Trophoblast cell (in vitro differentiated cells and primary cell): ENCODE data around the gene RPIA.
A peak's percentile ranks its signal among the peaks of the same experiment; 100 is the strongest.

Source experiments
- DNase-seq, 2 donors: peaks; one replicate each; pipeline ENCODE4 v3.0.0-alpha.2; 2016
- H2AFZ ChIP-seq: 2 replicates; pipeline ENCODE4 v1.6.1; 2013; ENCODE audit warnings: low read length, moderate library complexity, mild to moderate bottlenecking; ENCODE audit not compliant: insufficient read depth, poor library complexity
- H2AK5ac ChIP-seq: 2 replicates; pipeline ENCODE4 v1.6.1; 2013; ENCODE audit warnings: mild to moderate bottlenecking, low read length
- H2BK120ac ChIP-seq: 2 replicates; pipeline ENCODE4 v1.6.1; 2013; ENCODE audit warnings: low read length, mild to moderate bottlenecking, moderate library complexity; ENCODE audit not compliant: insufficient read depth, poor library complexity
- H2BK12ac ChIP-seq: 2 replicates; pipeline ENCODE4 v1.6.1; 2013; ENCODE audit warnings: mild to moderate bottlenecking, low read length, moderate library complexity
- H2BK5ac ChIP-seq: 2 replicates; pipeline ENCODE4 v1.6.1; 2013; ENCODE audit warnings: low read length, low read depth, moderate library complexity, mild to moderate bottlenecking; ENCODE audit not compliant: poor library complexity
- H3K14ac ChIP-seq: 2 replicates; pipeline ENCODE4 v1.6.1; 2013; ENCODE audit warnings: mild to moderate bottlenecking, low read length
- H3K18ac ChIP-seq: 2 replicates; pipeline ENCODE4 v1.6.1; 2013; ENCODE audit warnings: mild to moderate bottlenecking, low read length
- H3K23ac ChIP-seq: 2 replicates; pipeline ENCODE4 v1.6.1; 2013; ENCODE audit warnings: low read length
- H3K27ac ChIP-seq: 2 replicates; pipeline ENCODE4 v1.5.1; 2013; ENCODE audit warnings: low read depth, mild to moderate bottlenecking, inconsistent platforms, low read length, moderate library complexity
- H3K27me3 ChIP-seq: 2 replicates; pipeline ENCODE4 v1.6.1; 2013; ENCODE audit warnings: inconsistent platforms, mild to moderate bottlenecking, low read length, moderate library complexity; ENCODE audit not compliant: insufficient read depth
- H3K36me3 ChIP-seq, 2 experiments: 1 replicate in 1 of 2; 2 replicates in 1 of 2; pipeline ENCODE4 v1.6.1; 2013; ENCODE audit warnings: low read length in 2 of 2, mild to moderate bottlenecking in 2 of 2, moderate library complexity in 1 of 2; ENCODE audit not compliant: insufficient read depth in 2 of 2, control insufficient read depth in 1 of 2
- H3K4ac ChIP-seq: 2 replicates; pipeline ENCODE4 v1.6.1; 2013; ENCODE audit warnings: low read depth, mild to moderate bottlenecking, low read length, moderate library complexity
- H3K4me1 ChIP-seq, 2 experiments: 1 replicate in 1 of 2; 2 replicates in 1 of 2; pipeline ENCODE4 v1.6.1; 2013; ENCODE audit warnings: low read length in 2 of 2, mild to moderate bottlenecking in 2 of 2, moderate library complexity in 1 of 2; ENCODE audit not compliant: insufficient read depth in 2 of 2, control insufficient read depth in 1 of 2
- H3K4me2 ChIP-seq: 2 replicates; pipeline ENCODE4 v1.6.1; 2013; ENCODE audit warnings: inconsistent platforms, mild to moderate bottlenecking, low read length, moderate library complexity
- H3K4me3 ChIP-seq: 2 replicates; pipeline ENCODE4 v1.5.1; 2013; ENCODE audit warnings: mild to moderate bottlenecking, low read depth, low read length, inconsistent platforms
- H3K79me1 ChIP-seq: one replicate; pipeline ENCODE4 v1.6.1; 2013; ENCODE audit warnings: low read length
- H3K79me2 ChIP-seq: 2 replicates; pipeline ENCODE4 v1.6.1; 2013; ENCODE audit warnings: low read length, mild to moderate bottlenecking; ENCODE audit not compliant: control insufficient read depth, insufficient read depth, poor library complexity
- H3K9ac ChIP-seq: 2 replicates; pipeline ENCODE4 v1.6.1; 2013; ENCODE audit warnings: mild to moderate bottlenecking, low read length
- H3K9me3 ChIP-seq: 2 replicates; pipeline ENCODE4 v1.6.1; 2013; ENCODE audit warnings: low read depth, mild to moderate bottlenecking, control low read depth, inconsistent platforms, low read length; ENCODE audit not compliant: insufficient read depth
- H4K12ac ChIP-seq: 2 replicates; pipeline ENCODE4 v1.6.1; 2013; ENCODE audit warnings: low read depth, mild to moderate bottlenecking, low read length, moderate library complexity
- H4K8ac ChIP-seq: 2 replicates; pipeline ENCODE4 v1.6.1; 2013; ENCODE audit warnings: low read depth, mild to moderate bottlenecking, low read length, moderate library complexity
- H4K91ac ChIP-seq: one replicate; pipeline ENCODE4 v1.6.1; 2013; ENCODE audit warnings: low read depth, mild to moderate bottlenecking, low read length, moderate library complexity
- WGBS: extraction: QIAGEN DNeasy Blood & Tissue Kit; methylation state at CpG from one replicate; pipeline ENCODE4 v1.1.7; 2013; ENCODE audit warnings: missing lambda C conversion rate; ENCODE audit not compliant: insufficient read length, insufficient coverage; ENCODE audit errors: extremely low coverage; 5-methylcytosine and 5-hydroxymethylcytosine counted together

The RPIA gene

GRCh38 chr2:88720399-88720798, 28.9 kb downstream of the RPIA start:
- Histone ChIP-seq H4K8ac (no peak overlapping the region), H4K91ac (no peak overlapping the region), H2BK12ac (no peak overlapping the region), H2AFZ (no peak overlapping the region), H2BK120ac (no peak overlapping the region), H3K14ac (no peak overlapping the region), H3K27me3 (no peaks in the 10 kb centered on the region), H3K4me3 (no peak overlapping the region), H3K9ac (no peak overlapping the region), H3K4me2 (no peak overlapping the region), H4K12ac (no peak overlapping the region), H3K4ac (no peak overlapping the region), H3K23ac (no peak overlapping the region), H2AK5ac (no peak overlapping the region), H3K36me3 (no peaks in the 10 kb centered on the region), H2BK5ac (no peak overlapping the region), H3K9me3 (no peaks in the 10 kb centered on the region), H3K18ac (no peak overlapping the region), H3K79me1 (no peaks in the 10 kb centered on the region), H3K79me2 (no peaks in the 10 kb centered on the region), H3K4me1 (no peaks in the 10 kb centered on the region), H3K27ac (no peak overlapping the region)
- DNase-seq: no peak

GRCh38 chr2:88721268-88721667, 29.8 kb downstream of the RPIA start:
- H4K12ac ChIP-seq: no peak overlapping the region
- H2BK12ac ChIP-seq: no peak overlapping the region
- no peak overlapping the region for H3K4me3 ChIP-seq
- H2BK120ac ChIP-seq: no peak overlapping the region
- no peaks in the 10 kb centered on the region for H3K36me3 ChIP-seq
- H3K4me1 ChIP-seq: no peaks in the 10 kb centered on the region
- H3K79me1 ChIP-seq: no peaks in the 10 kb centered on the region
- no peak overlapping the region for H3K14ac ChIP-seq
- no peak overlapping the region for H2BK5ac ChIP-seq
- DNase-seq: no peak
- H3K18ac ChIP-seq: no peak overlapping the region
- H3K9me3 ChIP-seq: no peaks in the 10 kb centered on the region
- no peak overlapping the region for H2AK5ac ChIP-seq
- no CpG with 5 or more reads among the region's 2 CpGs for WGBS
- H3K9ac ChIP-seq: no peak overlapping the region
- H4K91ac ChIP-seq: no peak overlapping the region
- no peak overlapping the region for H4K8ac ChIP-seq
- no peak overlapping the region for H3K23ac ChIP-seq
- H3K79me2 ChIP-seq: no peaks in the 10 kb centered on the region
- H3K27ac ChIP-seq: no peak overlapping the region
- no peak overlapping the region for H3K4ac ChIP-seq
- H2AFZ ChIP-seq: no peak overlapping the region
- H3K27me3 ChIP-seq: no peaks in the 10 kb centered on the region
- H3K4me2 ChIP-seq: no peak overlapping the region

- no CpG with 5 or more reads among the region's 4 CpGs for WGBS
- H3K18ac ChIP-seq: no peak overlapping the region
- H2BK12ac ChIP-seq: no peak overlapping the region
- no peak overlapping the region for H4K91ac ChIP-seq
- no peaks in the 10 kb centered on the region for H3K9me3 ChIP-seq
- H3K9ac ChIP-seq: no peak overlapping the region
- no peak for DNase-seq
- no peak overlapping the region for H3K4ac ChIP-seq
- H3K27me3 ChIP-seq: no peaks in the 10 kb centered on the region
- no peak overlapping the region for H2AFZ ChIP-seq
- H4K8ac ChIP-seq: no peak overlapping the region
- H3K79me2 ChIP-seq: no peaks in the 10 kb centered on the region
- no peak overlapping the region for H4K12ac ChIP-seq
- no peak overlapping the region for H3K23ac ChIP-seq
- H2BK5ac ChIP-seq: no peak overlapping the region
- H2BK120ac ChIP-seq: no peak overlapping the region
- no peak overlapping the region for H2AK5ac ChIP-seq
- H3K4me2 ChIP-seq: no peak overlapping the region
- no peak overlapping the region for H3K14ac ChIP-seq
- no peak overlapping the region for H3K27ac ChIP-seq
- peaks cover 0 to 3% of the 10 kb centered on the region in 2 experiments for H3K4me1 ChIP-seq
- H3K36me3 ChIP-seq: peaks cover 0 to 1% of the 10 kb centered on the region in 2 experiments
- no peaks in the 10 kb centered on the region for H3K79me1 ChIP-seq
- no peak overlapping the region for H3K4me3 ChIP-seq
Observed at GRCh38 chr2:88724643-88725332, 33.3 kb downstream of the RPIA start.

DNA sequence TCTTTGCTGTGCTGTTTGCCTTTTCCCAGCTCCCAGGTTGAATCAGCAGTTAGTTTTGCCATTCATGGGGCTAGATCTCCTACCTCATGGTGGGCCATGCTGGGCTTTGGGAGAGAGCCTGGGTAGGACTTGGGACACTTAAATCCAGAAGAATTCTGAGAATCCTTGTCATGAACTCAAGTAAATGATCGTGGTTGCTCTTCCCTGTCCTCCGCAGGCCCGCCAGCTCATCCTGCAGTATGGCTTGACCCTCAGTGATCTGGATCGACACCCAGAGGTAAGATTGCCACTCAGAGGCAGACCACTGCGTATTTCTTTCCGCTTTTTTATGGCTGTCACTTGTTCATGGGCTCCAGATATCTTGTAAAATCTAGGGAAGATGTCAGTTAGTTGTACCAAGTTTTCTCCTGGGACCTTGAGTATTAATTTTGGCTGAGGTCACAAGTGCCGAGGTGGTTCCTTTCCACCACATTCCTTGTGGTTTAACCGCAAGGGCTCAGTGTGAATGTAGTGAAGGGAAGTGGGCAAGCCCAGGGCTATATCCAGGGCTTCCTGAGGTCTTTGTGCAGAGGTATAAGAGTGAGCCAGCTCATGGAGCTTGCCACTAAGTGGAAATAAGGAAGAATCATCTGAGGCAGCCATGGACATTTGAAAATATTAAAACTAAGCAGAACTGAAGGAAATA, 37.7 kb downstream of the RPIA start:
- Histone ChIP-seq H2AK5ac (no peak overlapping the region), H3K27ac (no peak overlapping the region), H3K23ac (no peak overlapping the region), H4K8ac (no peak overlapping the region), H3K4me3 (no peak overlapping the region), H4K12ac (no peak overlapping the region), H3K36me3 (peaks cover 0 to 1% of the 10 kb centered on the region in 2 experiments), H3K4me2 (no peak overlapping the region), H2BK120ac (no peak overlapping the region), H2BK5ac (no peak overlapping the region), H3K27me3 (no peaks in the 10 kb centered on the region), H3K14ac (peak overlapping the region; percentile 5), H3K9me3 (no peaks in the 10 kb centered on the region), H3K18ac (no peak overlapping the region), H3K4me1 (peaks cover 0 to 3% of the 10 kb centered on the region in 2 experiments), H4K91ac (peak overlapping the region; percentile 1), H3K4ac (no peak overlapping the region), H3K79me2 (no peaks in the 10 kb centered on the region), H2BK12ac (no peak overlapping the region), H2AFZ (no peak overlapping the region), H3K79me1 (peaks cover 2% of the 10 kb centered on the region), H3K9ac (no peak overlapping the region)
- no peak for DNase-seq
- WGBS: no CpG with 5 or more reads among the region's 8 CpGs
